HL-60/S4 treated with phorbol 12-myristate 13-acetate at 8.2 ng/mL for 4 days and 3 days (cell line): ENCODE results near the gene DCXR.

Experiments used
- in situ Hi-C: fragments of 300-500 bp; cut with MboI; formaldehyde crosslinking; loops from 2 replicates; pipeline ENCODE4 v1.15.0; 2022; ENCODE audit warnings: low sequenced_read_pairs

Gene DCXR

GRCh38 chr17:82055965-82056728 is 18.6 kb upstream of the DCXR start:
- in situ Hi-C loops: no loop called here

GRCh38 chr17:82055023-82055964 is 17.8 kb upstream of the DCXR start:
- in situ Hi-C loops: no loop called here

GRCh38 chr17:82054351-82055022 is 17.0 kb upstream of the DCXR start:
- in situ Hi-C loops: no loop called here

GRCh38 chr17:82053556-82054263 is 16.2 kb upstream of the DCXR start:
- in situ Hi-C loops: no loop called here

GRCh38 chr17:82053130-82053529 is 15.6 kb upstream of the DCXR start:
- in situ Hi-C loops: no loop called here

GRCh38 chr17:82052638-82053059 is 15.2 kb upstream of the DCXR start:
- in situ Hi-C loops: no loop called here

GRCh38 chr17:82051776-82052637 is 14.5 kb upstream of the DCXR start, which contains the start of the genes GPS1 and RFNG:
Gene GPS1 (plus strand): TSS chr17:82051898. CDS start chr17:82051932, 34 bp downstream.
Gene RFNG (minus strand): TSS chr17:82051811. CDS start chr17:82051766, 45 bp downstream.
- in situ Hi-C loops: no loop called here

- in situ Hi-C loops: no loop called here
These were observed 13.5 kb upstream of the DCXR start for GRCh38 chr17:82050761-82051641.

- in situ Hi-C loops: no loop called here
These were observed 12.8 kb upstream of the DCXR start for GRCh38 chr17:82050152-82050760.

- in situ Hi-C loops: no loop called here
These were observed 12.0 kb upstream of the DCXR start for GRCh38 chr17:82049521-82049971.

GRCh38 chr17:82049106-82049505 is 11.6 kb upstream of the DCXR start:
- in situ Hi-C loops: no loop called here

- in situ Hi-C loops: no loop called here
These were observed 11.1 kb upstream of the DCXR start for GRCh38 chr17:82048571-82048971.

GRCh38 chr17:82047914-82048570 is 10.5 kb upstream of the DCXR start:
- in situ Hi-C loops: no loop called here

- in situ Hi-C loops: no loop called here
These were observed 9.9 kb upstream of the DCXR start for GRCh38 chr17:82047379-82047778.

GRCh38 chr17:82046903-82047302 is 9.4 kb upstream of the DCXR start:
- in situ Hi-C loops: no loop called here

GRCh38 chr17:82045936-82046484 is 8.5 kb upstream of the DCXR start:
- in situ Hi-C loops: no loop called here

GRCh38 chr17:82043507-82043906 is 6.0 kb upstream of the DCXR start:
- in situ Hi-C loops: no loop called here
